IMR-90 (cell line): ENCODE data around the gene CDK12. TPM values are rescaled to one million over a fixed set of nuclear protein-coding genes. Genes with fewer than 3 reads are reported as not detected.

Source experiments
- ATAC-seq: fragments of 200-7000 bp; cut with Tn5 transposase; 2 replicates; pipeline ENCODE4 v1.9.1; 2020; ENCODE audit warnings: low read depth, mild to moderate bottlenecking, moderate library complexity
- BruUV-seq: library from RNA; stranded (reverse); fragments of 400-500 nt; replicated peaks from 2 replicates; lab custom pipeline; 2021; lab: Mats Ljungman, UMichigan
- CTCF ChIA-PET: fragments of 300-600 bp; formaldehyde crosslinking; extraction: SDS; loops from one replicate; lab custom pipeline; 2021; ENCODE audit warnings: antibody characterized with exemption; lab: Yijun Ruan, JAX
- POLR2A ChIA-PET: fragments of 300-600 bp; sonication (Branson Sonifier 250); formaldehyde crosslinking; loops from one replicate; lab custom pipeline; 2022; ENCODE audit warnings: antibody characterized with exemption; ENCODE audit not compliant: unreplicated experiment; lab: Charles Lee
- DNase-seq: peaks from one replicate; pipeline ENCODE4 v3.0.0; 2013
- H2AFZ ChIP-seq: replicated peaks from 2 replicates; pipeline ENCODE3; 2013; ENCODE audit warnings: low read length, mild to moderate bottlenecking; ENCODE audit not compliant: poor library complexity
- H2AK5ac ChIP-seq: 2 replicates; pipeline ENCODE4 v1.6.1; 2013; ENCODE audit warnings: low read depth, low read length, inconsistent platforms
- H2AK9ac ChIP-seq: replicated peaks from 2 replicates; pipeline ENCODE3; 2013; ENCODE audit warnings: mild to moderate bottlenecking, low read depth, low read length, moderate library complexity; ENCODE audit not compliant: poor library complexity
- H2BK120ac ChIP-seq: 2 replicates; pipeline ENCODE4 v1.6.1; 2013; ENCODE audit warnings: low read depth, low read length, inconsistent platforms
- H2BK15ac ChIP-seq: 3 replicates; pipeline ENCODE4 v1.6.1; 2013; ENCODE audit warnings: low read depth, low read length, inconsistent platforms
- H2BK20ac ChIP-seq: 2 replicates; pipeline ENCODE4 v1.6.1; 2013; ENCODE audit warnings: low read depth, mild to moderate bottlenecking, inconsistent platforms, low read length, moderate library complexity
- H2BK5ac ChIP-seq: 2 replicates; pipeline ENCODE4 v1.6.1; 2013; ENCODE audit warnings: mild to moderate bottlenecking, low read depth, low read length, inconsistent platforms; ENCODE audit not compliant: poor library complexity, severe bottlenecking
- H3K14ac ChIP-seq: replicated peaks from 2 replicates; pipeline ENCODE4 v1.6.1; 2013; ENCODE audit warnings: low read depth, low read length, inconsistent platforms
- H3K18ac ChIP-seq: 2 replicates; pipeline ENCODE4 v1.6.1; 2013; ENCODE audit warnings: low read depth, low read length, control low read depth
- H3K23ac ChIP-seq: 2 replicates; pipeline ENCODE4 v1.6.1; 2013; ENCODE audit warnings: low read depth, low read length, inconsistent platforms
- H3K27ac ChIP-seq: 2 replicates; pipeline ENCODE4 v1.5.1; 2013; ENCODE audit warnings: mild to moderate bottlenecking, control low read depth, low read length; ENCODE audit not compliant: insufficient read depth
- H3K27me3 ChIP-seq: 2 replicates; pipeline ENCODE4 v1.6.1; 2013; ENCODE audit warnings: low read length; ENCODE audit not compliant: control insufficient read depth, insufficient read depth
- H3K36me3 ChIP-seq: 2 replicates; pipeline ENCODE4 v1.6.1; 2013; ENCODE audit warnings: low read length, mixed read lengths; ENCODE audit not compliant: control insufficient read depth, insufficient read depth
- H3K4ac ChIP-seq: 2 replicates; pipeline ENCODE4 v1.6.1; 2013; ENCODE audit warnings: low read depth, low read length, inconsistent platforms
- H3K4me1 ChIP-seq: 2 replicates; pipeline ENCODE4 v1.6.1; 2013; ENCODE audit warnings: low read length, mixed read lengths; ENCODE audit not compliant: control insufficient read depth, insufficient read depth
- H3K4me2 ChIP-seq: 2 replicates; pipeline ENCODE4 v1.6.1; 2013; ENCODE audit warnings: low read depth, mild to moderate bottlenecking, control low read depth, low read length, moderate library complexity
- H3K4me3 ChIP-seq: 2 replicates; pipeline ENCODE4 v1.5.1; 2013; ENCODE audit warnings: low read depth, mild to moderate bottlenecking, control low read depth, low read length, moderate library complexity; ENCODE audit not compliant: insufficient read depth
- H3K56ac ChIP-seq: 2 replicates; pipeline ENCODE4 v1.6.1; 2013; ENCODE audit warnings: low read length, inconsistent platforms; ENCODE audit not compliant: insufficient read depth; ENCODE audit errors: extremely low read depth
- H3K79me1 ChIP-seq, 2 experiments: 2 replicates each; pipeline ENCODE4 v1.6.1; 2013; ENCODE audit warnings: low read length in 2 of 2, inconsistent platforms in 1 of 2, low read depth in 1 of 2
- H3K9ac ChIP-seq: 2 replicates; pipeline ENCODE4 v1.6.1; 2013; ENCODE audit warnings: low read depth, low read length, control low read depth
- H3K9me1 ChIP-seq: 2 replicates; pipeline ENCODE4 v1.6.1; 2013; ENCODE audit warnings: low read length, inconsistent platforms; ENCODE audit not compliant: insufficient read depth
- H3K9me3 ChIP-seq: 2 replicates; pipeline ENCODE4 v1.6.1; 2013; ENCODE audit warnings: low read length; ENCODE audit not compliant: control insufficient read depth, insufficient read depth
- H4K20me1 ChIP-seq: 2 replicates; pipeline ENCODE4 v1.6.1; 2013; ENCODE audit warnings: low read length, inconsistent platforms; ENCODE audit not compliant: insufficient read depth
- H4K5ac ChIP-seq: 2 replicates; pipeline ENCODE4 v1.6.1; 2013; ENCODE audit warnings: mild to moderate bottlenecking, low read depth, low read length, control low read depth
- H4K8ac ChIP-seq, 2 experiments: 2 replicates each; pipeline ENCODE4 v1.6.1; 2013; ENCODE audit warnings: low read depth in 2 of 2, low read length in 2 of 2, control low read depth in 1 of 2, inconsistent platforms in 1 of 2
- H4K91ac ChIP-seq: 2 replicates; pipeline ENCODE4 v1.6.1; 2013; ENCODE audit warnings: low read depth, low read length, inconsistent platforms; ENCODE audit not compliant: insufficient read depth
- BHLHE40 ChIP-seq: fragments of 150-350 bp; IDR thresholded peaks from 2 replicates; pipeline ENCODE4 v1.6.1; 2016; ENCODE audit warnings: mild to moderate bottlenecking, low read depth, low read length
- CEBPB ChIP-seq: IDR thresholded peaks from 2 replicates; pipeline ENCODE4 v1.6.1; 2012; ENCODE audit warnings: low read depth, low read length, improper control_type of control experiment
- CHD1 ChIP-seq: IDR thresholded peaks from 2 replicates; pipeline ENCODE4 v1.6.1; 2012; ENCODE audit warnings: low read depth, low read length, improper control_type of control experiment
- NFE2L2 ChIP-seq: fragments of 150-350 bp; IDR thresholded peaks from 2 replicates; pipeline ENCODE4 v1.6.1; 2016; ENCODE audit warnings: low read depth, mild to moderate bottlenecking, low read length
- POLR2A ChIP-seq: IDR thresholded peaks from 2 replicates; pipeline ENCODE4 v1.6.1; 2012; ENCODE audit warnings: mild to moderate bottlenecking, low read depth, low read length
- RAD21 ChIP-seq: IDR thresholded peaks from 2 replicates; pipeline ENCODE4 v1.6.1; 2012; ENCODE audit warnings: low read length, improper control_type of control experiment
- RFX5 ChIP-seq: IDR thresholded peaks from 2 replicates; pipeline ENCODE4 v1.8.0; 2012; ENCODE audit warnings: low read depth, mild to moderate bottlenecking, low read length, moderate library complexity
- WGBS, 2 experiments: methylation state at CpG; one replicate each; pipeline versions ENCODE4 v1.1.5 to v1.1.7; 2013; ENCODE audit warnings: missing lambda C conversion rate in 2 of 2; ENCODE audit not compliant: insufficient read length in 1 of 2; ENCODE audit errors: extremely low coverage in 2 of 2; 5-methylcytosine and 5-hydroxymethylcytosine counted together
- dilution Hi-C: fragments of 300-500 bp; cut with HindIII; formaldehyde crosslinking; loops from one replicate; pipeline ENCODE4 v1.14.3; 2018; ENCODE audit warnings: low sequenced_read_pairs; ENCODE audit not compliant: unreplicated experiment
- in situ Hi-C: fragments of 300-500 bp; cut with MboI; formaldehyde crosslinking; loops from 3 replicates; pipeline ENCODE4 v1.14.3; 2019; ENCODE audit warnings: low sequenced_read_pairs, inconsistent platforms, mixed read lengths
- intact Hi-C: fragments of 100-400 bp; cut with micrococcal nuclease; formaldehyde crosslinking; loops from 2 replicates; pipeline ENCODE4 v1.10.0; 2022
- polyA plus RNA-seq, 3 experiments: library from polyadenylated mRNA; depleted of rRNA; stranded (reverse); fragments of >200 nt; gene quantifications; 2 replicates each; pipeline ENCODE4 v1.2.3, GENCODE V29; 2012; ENCODE audit warnings: low replicate concordance in 1 of 3
- total RNA-seq: library from RNA; depleted of rRNA; stranded (reverse); fragments of >200 nt; gene quantifications from 2 replicates; pipeline ENCODE4 v1.2.3, GENCODE V29; 2012

The CDK12 gene
- total and polyA plus RNA-seq, 2 of the 4 experiments (the other 2 are of a cell fraction), result 16.1 to 27.1 TPM

- no peak for ATAC-seq
- H4K8ac ChIP-seq, result no peak overlapping the region
- no peak overlapping the region for H3K4ac ChIP-seq
- H3K56ac ChIP-seq, result no peak overlapping the region
- H3K9ac ChIP-seq, result no peak overlapping the region
- POLR2A ChIA-PET, result no interaction called here
- H3K14ac ChIP-seq, result no peak overlapping the region
- H4K91ac ChIP-seq, result no peak overlapping the region
- TF ChIP-seq POLR2A, result no peak
- TF ChIP-seq RAD21, result no peak
- no peak for TF ChIP-seq RFX5
- TF ChIP-seq CEBPB, result no peak
- TF ChIP-seq NFE2L2, result no peak
- TF ChIP-seq BHLHE40, result no peak
- TF ChIP-seq CHD1, result no peak
- dilution Hi-C loops, result no loop called here
- H2AK9ac ChIP-seq, result no peak overlapping the region
- H4K5ac ChIP-seq, result no peak overlapping the region
- H3K4me1 ChIP-seq, result no peaks in the 10 kb centered on the region
- no peak overlapping the region for H3K4me3 ChIP-seq
- no peaks in the 10 kb centered on the region for H3K27me3 ChIP-seq
- peaks cover 2 to 3% of the 10 kb centered on the region in 2 experiments; a peak in 2 of 4 replicates for H3K79me1 ChIP-seq
- no TSS peak for BruUV-seq
- H3K4me2 ChIP-seq, result no peak overlapping the region
- H3K27ac ChIP-seq, result no peak overlapping the region
- no peak overlapping the region for H2AFZ ChIP-seq
- H3K9me3 ChIP-seq, result no peaks in the 10 kb centered on the region
- H2BK20ac ChIP-seq, result no peak overlapping the region
- no peak overlapping the region for H2AK5ac ChIP-seq
- H2BK120ac ChIP-seq, result no peak overlapping the region
- H4K20me1 ChIP-seq, result no peaks in the 10 kb centered on the region; the same call in 1 of the 2 replicates
- H3K23ac ChIP-seq, result no peak overlapping the region
- no peak overlapping the region for H3K18ac ChIP-seq
- no peak for DNase-seq
- H2BK15ac ChIP-seq, result no peak overlapping the region
- WGBS, 2 experiments, result no CpG with 5 or more reads among the region's 6 CpGs
- no peak overlapping the region for H2BK5ac ChIP-seq
- CTCF ChIA-PET, result interaction anchor here (0.6 kb wide), 1 partner anchor 97 kb away, joined by 3 read pairs; no protein-coding TSS in a partner anchor
- in situ Hi-C loops, result no loop called here
- intact Hi-C loops, result no loop called here
- no peaks in the 10 kb centered on the region; the same call in 1 of the 2 replicates for H3K9me1 ChIP-seq
- H3K36me3 ChIP-seq, result peaks cover 21% of the 10 kb centered on the region
Measured at GRCh38 chr17:39531252-39531651, 70.0 kb downstream of the CDK12 start.
